ENCODE measurements around the gene DUSP6. TPM values are rescaled to one million over a fixed set of nuclear protein-coding genes. Genes with fewer than 3 reads are reported as not detected.

The DUSP6 gene
- total and polyA plus RNA-seq, 2 of the 13 experiments (the other 11 are each of a cell fraction or from before 2014, with no cell fraction given), result 40.9 to 161 TPM

DNA sequence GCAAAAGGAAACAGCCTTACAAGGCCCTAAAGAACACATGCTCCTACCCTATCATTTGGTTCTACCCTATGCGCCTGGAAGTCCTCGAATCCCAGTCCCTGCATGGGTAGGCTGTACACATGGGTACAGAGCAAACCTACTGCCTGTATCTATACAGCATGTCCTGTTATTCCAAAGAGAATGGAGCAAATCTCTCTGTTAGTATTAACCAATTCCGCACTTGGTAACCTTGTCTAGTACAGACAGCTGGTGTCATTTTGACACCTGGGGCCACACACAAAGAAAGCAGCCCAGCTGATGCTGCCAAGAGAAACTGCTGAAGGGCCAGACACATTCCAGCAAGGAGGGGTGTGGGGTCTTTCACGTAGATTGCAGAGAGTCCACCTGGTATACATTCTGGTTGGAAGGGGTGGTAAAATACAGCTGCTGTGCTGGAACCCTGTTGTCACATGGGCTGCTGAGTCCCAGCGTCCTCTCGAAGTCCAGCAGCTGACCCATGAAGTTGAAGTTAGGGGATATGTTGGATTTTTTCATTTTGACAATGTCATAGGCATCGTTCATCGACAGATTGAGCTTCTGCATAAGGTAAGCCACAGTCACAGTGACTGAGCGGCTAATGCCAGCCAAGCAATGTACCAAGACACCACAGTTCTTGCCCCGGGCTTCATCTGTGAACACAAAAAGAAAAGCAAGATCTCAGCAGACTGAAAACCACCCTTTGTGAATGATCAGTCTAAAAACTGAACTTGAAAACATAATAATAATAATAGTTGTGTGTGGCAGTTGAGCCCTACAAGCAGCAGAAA lies 3.2 kb downstream of the DUSP6 start (continued):
- TF ChIP-seq KDM3A (CRISPR knock-in tag; IDR thresholded peaks at IDR 0.05; ENCODE audit: low read depth), result no peak
- TF ChIP-seq POLR2AphosphoS5 (IDR thresholded peaks at IDR 0.05; ENCODE audit: low read depth, low read length), result peak; percentile 28; the same call in 1 of the 2 replicates
- TF ChIP-seq, protein P1, sequence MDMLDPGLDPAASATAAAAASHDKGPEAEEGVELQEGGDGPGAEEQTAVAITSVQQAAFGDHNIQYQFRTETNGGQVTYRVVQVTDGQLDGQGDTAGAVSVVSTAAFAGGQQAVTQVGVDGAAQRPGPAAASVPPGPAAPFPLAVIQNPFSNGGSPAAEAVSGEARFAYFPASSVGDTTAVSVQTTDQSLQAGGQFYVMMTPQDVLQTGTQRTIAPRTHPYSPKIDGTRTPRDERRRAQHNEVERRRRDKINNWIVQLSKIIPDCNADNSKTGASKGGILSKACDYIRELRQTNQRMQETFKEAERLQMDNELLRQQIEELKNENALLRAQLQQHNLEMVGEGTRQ (IDR thresholded peaks at IDR 0.05; ENCODE audit: low read depth, low read length), result no peak
- TF ChIP-seq, protein P1 (CRISPR knock-in tag; IDR thresholded peaks at IDR 0.05; ENCODE audit: borderline replicate concordance), result no peak
- no peak for TF ChIP-seq ZNF333 (CRISPR knock-in tag; IDR thresholded peaks at IDR 0.05; ENCODE audit: borderline replicate concordance)
- TF ChIP-seq BCL6 (CRISPR knock-in tag; IDR thresholded peaks at IDR 0.05), result 0 out of 2 replicates have a peak, but pooled peaks have one; percentile 9
- TF ChIP-seq ZNF430 (CRISPR knock-in tag; IDR thresholded peaks at IDR 0.05), result no peak
- TF ChIP-seq HNRNPH1 (optimal IDR thresholded peaks at IDR 0.05; ENCODE audit: low read depth, low read length), result no peak
- 0 out of 2 replicates have a peak, but pooled peaks have one; percentile 22 for TF ChIP-seq ZNF605 (CRISPR knock-in tag; IDR thresholded peaks at IDR 0.05)
- TF ChIP-seq ZNF747 (CRISPR knock-in tag; IDR thresholded peaks at IDR 0.05; ENCODE audit: borderline replicate concordance), result no peak
- TF ChIP-seq ARID2 (CRISPR knock-in tag; IDR thresholded peaks at IDR 0.05; ENCODE audit: borderline replicate concordance), result peak; percentile 56; the same call in 1 of the 2 replicates
- TF ChIP-seq HOXA5 (CRISPR knock-in tag; IDR thresholded peaks at IDR 0.05), result 0 out of 2 replicates have a peak, but pooled peaks have one; percentile 48
- no peak for TF ChIP-seq CENPBD1 (CRISPR knock-in tag; IDR thresholded peaks at IDR 0.05; ENCODE audit: borderline replicate concordance, low read depth)
- TF ChIP-seq IKZF1 (IDR thresholded peaks at IDR 0.05), result no peak
- TF ChIP-seq ZNF841 (CRISPR knock-in tag; IDR thresholded peaks at IDR 0.05; ENCODE audit: borderline replicate concordance), result no peak
- TF ChIP-seq FOXA1 (IDR thresholded peaks at IDR 0.05), result no peak
- TF ChIP-seq FOXA1 (CRISPR knock-in tag; IDR thresholded peaks at IDR 0.05), result no peak
- TF ChIP-seq PRDM10 (CRISPR knock-in tag; IDR thresholded peaks at IDR 0.05; ENCODE audit: low read depth), result 0 out of 2 replicates have a peak, but pooled peaks have one; percentile 5
- TF ChIP-seq JARID2 (CRISPR knock-in tag; IDR thresholded peaks at IDR 0.05; ENCODE audit: insufficient replicate concordance), result no peak
- TF ChIP-seq, protein P2, sequence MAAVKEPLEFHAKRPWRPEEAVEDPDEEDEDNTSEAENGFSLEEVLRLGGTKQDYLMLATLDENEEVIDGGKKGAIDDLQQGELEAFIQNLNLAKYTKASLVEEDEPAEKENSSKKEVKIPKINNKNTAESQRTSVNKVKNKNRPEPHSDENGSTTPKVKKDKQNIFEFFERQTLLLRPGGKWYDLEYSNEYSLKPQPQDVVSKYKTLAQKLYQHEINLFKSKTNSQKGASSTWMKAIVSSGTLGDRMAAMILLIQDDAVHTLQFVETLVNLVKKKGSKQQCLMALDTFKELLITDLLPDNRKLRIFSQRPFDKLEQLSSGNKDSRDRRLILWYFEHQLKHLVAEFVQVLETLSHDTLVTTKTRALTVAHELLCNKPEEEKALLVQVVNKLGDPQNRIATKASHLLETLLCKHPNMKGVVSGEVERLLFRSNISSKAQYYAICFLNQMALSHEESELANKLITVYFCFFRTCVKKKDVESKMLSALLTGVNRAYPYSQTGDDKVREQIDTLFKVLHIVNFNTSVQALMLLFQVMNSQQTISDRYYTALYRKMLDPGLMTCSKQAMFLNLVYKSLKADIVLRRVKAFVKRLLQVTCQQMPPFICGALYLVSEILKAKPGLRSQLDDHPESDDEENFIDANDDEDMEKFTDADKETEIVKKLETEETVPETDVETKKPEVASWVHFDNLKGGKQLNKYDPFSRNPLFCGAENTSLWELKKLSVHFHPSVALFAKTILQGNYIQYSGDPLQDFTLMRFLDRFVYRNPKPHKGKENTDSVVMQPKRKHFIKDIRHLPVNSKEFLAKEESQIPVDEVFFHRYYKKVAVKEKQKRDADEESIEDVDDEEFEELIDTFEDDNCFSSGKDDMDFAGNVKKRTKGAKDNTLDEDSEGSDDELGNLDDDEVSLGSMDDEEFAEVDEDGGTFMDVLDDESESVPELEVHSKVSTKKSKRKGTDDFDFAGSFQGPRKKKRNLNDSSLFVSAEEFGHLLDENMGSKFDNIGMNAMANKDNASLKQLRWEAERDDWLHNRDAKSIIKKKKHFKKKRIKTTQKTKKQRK (IDR thresholded peaks at IDR 0.05; ENCODE audit: low read length), result no peak
